Neural progenitor cell (in vitro differentiated cells): ENCODE data around the gene HIPK2. TPM values are rescaled to one million over a fixed set of nuclear protein-coding genes. Genes with fewer than 3 reads are reported as not detected.

ENCODE experiments used
- DNase-seq: peaks from one replicate; pipeline ENCODE4 v3.0.0-alpha.2; 2016; ENCODE audit warnings: low spot score
- H2AFZ ChIP-seq: fragments of 200-600 bp; sonication (generic); replicated peaks from 2 replicates; pipeline ENCODE4 v1.6.1; 2016; ENCODE audit warnings: antibody characterized with exemption
- H3F3A ChIP-seq: fragments of 200-600 bp; sonication (generic); 2 replicates; pipeline ENCODE4 v1.6.1; 2016; ENCODE audit warnings: antibody characterized with exemption, low read depth
- H3K27ac ChIP-seq: fragments of 200-600 bp; sonication (generic); 2 replicates; pipeline ENCODE4 v1.5.1; 2016; ENCODE audit warnings: mild to moderate bottlenecking
- H3K27me3 ChIP-seq: fragments of 200-600 bp; sonication (generic); 2 replicates; pipeline ENCODE4 v1.6.1; 2016; ENCODE audit warnings: mild to moderate bottlenecking, moderate library complexity
- H3K36me3 ChIP-seq: fragments of 200-600 bp; sonication (generic); 2 replicates; pipeline ENCODE4 v1.5.1; 2016
- H3K4me1 ChIP-seq: fragments of 200-600 bp; sonication (generic); 2 replicates; pipeline ENCODE4 v1.6.1; 2016; ENCODE audit warnings: mixed run types
- H3K4me2 ChIP-seq: fragments of 200-600 bp; sonication (generic); 2 replicates; pipeline ENCODE4 v1.6.1; 2016
- H3K4me3 ChIP-seq: fragments of 200-600 bp; sonication (generic); 2 replicates; pipeline ENCODE4 v1.5.1; 2016
- H3K79me2 ChIP-seq: fragments of 200-600 bp; sonication (generic); 2 replicates; pipeline ENCODE4 v1.6.1; 2016; ENCODE audit warnings: low read depth
- H3K9ac ChIP-seq: fragments of 200-600 bp; sonication (generic); 2 replicates; pipeline ENCODE4 v1.6.1; 2016
- H3K9me3 ChIP-seq: fragments of 200-600 bp; sonication (generic); 2 replicates; pipeline ENCODE4 v1.5.1; 2016; ENCODE audit warnings: low read depth
- H4K20me1 ChIP-seq: fragments of 200-600 bp; sonication (generic); 2 replicates; pipeline ENCODE4 v1.6.1; 2016; ENCODE audit warnings: low read depth
- H3K27ac Mint-ChIP-seq: 3 replicates; pipeline ENCODE4 v1.8.0; 2021; ENCODE audit warnings: mixed read lengths
- H3K27me3 Mint-ChIP-seq: 2 replicates; pipeline ENCODE4 v1.8.0; 2022; ENCODE audit warnings: low read depth, mild to moderate bottlenecking, inconsistent platforms, moderate library complexity, mixed read lengths; ENCODE audit not compliant: insufficient read depth
- H3K36me3 Mint-ChIP-seq: 3 replicates; pipeline ENCODE4 v1.8.0; 2021; ENCODE audit warnings: mixed read lengths
- H3K4me1 Mint-ChIP-seq: 3 replicates; pipeline ENCODE4 v1.8.0; 2021; ENCODE audit warnings: mixed read lengths
- H3K4me3 Mint-ChIP-seq: 3 replicates; pipeline ENCODE4 v1.8.0; 2021; ENCODE audit warnings: mild to moderate bottlenecking, moderate library complexity, mixed read lengths
- H3K9me3 Mint-ChIP-seq: 3 replicates; pipeline ENCODE4 v1.8.0; 2020; ENCODE audit warnings: mixed read lengths
- CTCF ChIP-seq: fragments of 200-600 bp; sonication (generic); IDR thresholded peaks from 2 replicates; pipeline ENCODE4 v1.5.1; 2017; ENCODE audit warnings: antibody characterized with exemption, mild to moderate bottlenecking
- EZH2 ChIP-seq: fragments of 200-600 bp; sonication (generic); IDR thresholded peaks from 2 replicates; pipeline ENCODE4 v1.6.1; 2017; ENCODE audit warnings: antibody characterized with exemption, mild to moderate bottlenecking, moderate library complexity
- EZH2phosphoT487 ChIP-seq: fragments of 200-600 bp; sonication (generic); IDR thresholded peaks from 2 replicates; pipeline ENCODE4 v1.6.1; 2017; ENCODE audit warnings: antibody characterized with exemption
- total RNA-seq: library from RNA; depleted of rRNA; stranded (reverse); fragments of >200 nt; gene quantifications from 2 replicates; pipeline ENCODE4 v1.2.3, GENCODE V29; 2015; ENCODE audit warnings: low replicate concordance

Gene HIPK2
- total RNA-seq, 1 donor from 2014 or later: 12.8 TPM

GRCh38 chr7:139721417-139721816, 56.4 kb downstream of the HIPK2 start:
- peaks cover 12% of the 10 kb centered on the region for H3K36me3 Mint-ChIP-seq
- Histone ChIP-seq H3K4me1 (peaks cover 4% of the 10 kb centered on the region), H3K4me3 (no peak overlapping the region), H3K27me3 (no peaks in the 10 kb centered on the region), H3K36me3 (no peaks in the 10 kb centered on the region), H3F3A (no peaks in the 10 kb centered on the region), H3K79me2 (peaks cover 34% of the 10 kb centered on the region), H2AFZ (no peak overlapping the region), H3K9ac (no peak overlapping the region), H3K9me3 (no peaks in the 10 kb centered on the region), H3K4me2 (no peak overlapping the region), H4K20me1 (peaks cover 19% of the 10 kb centered on the region), H3K27ac (no peak overlapping the region)
- H3K4me3 Mint-ChIP-seq: no peak overlapping the region
- no peaks in the 10 kb centered on the region for H3K9me3 Mint-ChIP-seq
- TF ChIP-seq EZH2phosphoT487: no peak
- TF ChIP-seq CTCF: no peak
- no peak for TF ChIP-seq EZH2
- DNase-seq: no peak
- H3K4me1 Mint-ChIP-seq: peaks cover 3% of the 10 kb centered on the region
- no peak overlapping the region for H3K27ac Mint-ChIP-seq
- no peaks in the 10 kb centered on the region for H3K27me3 Mint-ChIP-seq

- no peaks in the 10 kb centered on the region for H3K27me3 ChIP-seq
- H3K36me3 ChIP-seq: no peaks in the 10 kb centered on the region
- no peak overlapping the region for H3K4me3 ChIP-seq
- no peak overlapping the region for H3K9ac ChIP-seq
- no peak for DNase-seq
- no peak overlapping the region for H3K27ac ChIP-seq
- peaks cover 3% of the 10 kb centered on the region for H3K4me1 Mint-ChIP-seq
- H3K9me3 ChIP-seq: no peaks in the 10 kb centered on the region
- no peak overlapping the region for H3K27ac Mint-ChIP-seq
- peaks cover 4% of the 10 kb centered on the region for H3K4me1 ChIP-seq
- H3K4me3 Mint-ChIP-seq: no peak overlapping the region
- H2AFZ ChIP-seq: no peak overlapping the region
- H3K79me2 ChIP-seq: peaks cover 34% of the 10 kb centered on the region
- H3K27me3 Mint-ChIP-seq: no peaks in the 10 kb centered on the region
- no peak overlapping the region for H3K4me2 ChIP-seq
- peaks cover 19% of the 10 kb centered on the region for H3K36me3 Mint-ChIP-seq
- TF ChIP-seq CTCF (no peak), EZH2 (no peak), EZH2phosphoT487 (no peak)
- H4K20me1 ChIP-seq: peaks cover 19% of the 10 kb centered on the region
- no peaks in the 10 kb centered on the region for H3F3A ChIP-seq
- H3K9me3 Mint-ChIP-seq: no peaks in the 10 kb centered on the region
Measured at GRCh38 chr7:139720705-139721231, 57.0 kb downstream of the HIPK2 start.

GRCh38 chr7:139720186-139720585, 57.6 kb downstream of the HIPK2 start:
- H3K9me3 Mint-ChIP-seq: no peaks in the 10 kb centered on the region
- no peak overlapping the region for H3K4me3 ChIP-seq
- H3K4me2 ChIP-seq: no peak overlapping the region
- TF ChIP-seq EZH2phosphoT487 (no peak), EZH2 (no peak), CTCF (no peak)
- no peak overlapping the region for H3K4me3 Mint-ChIP-seq
- H3K27ac Mint-ChIP-seq: no peak overlapping the region
- no peaks in the 10 kb centered on the region for H3K27me3 ChIP-seq
- H3F3A ChIP-seq: no peaks in the 10 kb centered on the region
- no peak overlapping the region for H3K9ac ChIP-seq
- peaks cover 4% of the 10 kb centered on the region for H3K4me1 ChIP-seq
- no peak overlapping the region for H2AFZ ChIP-seq
- no peak overlapping the region for H3K27ac ChIP-seq
- H3K36me3 ChIP-seq: no peaks in the 10 kb centered on the region
- peaks cover 34% of the 10 kb centered on the region for H3K79me2 ChIP-seq
- H3K27me3 Mint-ChIP-seq: no peaks in the 10 kb centered on the region
- H3K9me3 ChIP-seq: no peaks in the 10 kb centered on the region
- peaks cover 3% of the 10 kb centered on the region for H3K4me1 Mint-ChIP-seq
- no peak for DNase-seq
- H3K36me3 Mint-ChIP-seq: peaks cover 22% of the 10 kb centered on the region
- H4K20me1 ChIP-seq: peaks cover 19% of the 10 kb centered on the region
